NB4 (cell line): ENCODE results near the gene AIF1L.
"Not testable (repeated sequence)": the region's sequence is repeated elsewhere in the genome, so short reads cannot be mapped to it uniquely, and the experiment has no call there.

Experiments
- DNase-seq: peaks from one replicate; pipeline ENCODE4 v3.0.0; 2010; ENCODE audit warnings: low read depth
- H3K4me3 ChIP-seq: one replicate; pipeline ENCODE4 v1.5.1; 2011; ENCODE audit warnings: mild to moderate bottlenecking, low read depth, low read length, moderate library complexity
- CTCF ChIP-seq: IDR thresholded peaks from one replicate; pipeline ENCODE4 v1.5.1; 2012; ENCODE audit warnings: low read depth, low read length
- MAX ChIP-seq: IDR thresholded peaks from 2 replicates; pipeline ENCODE4 v1.6.1; 2011; ENCODE audit warnings: low read depth, low read length
- MYC ChIP-seq: IDR thresholded peaks from 2 replicates; pipeline ENCODE4 v1.6.1; 2011; ENCODE audit warnings: low read depth, low read length
- POLR2A ChIP-seq: IDR thresholded peaks from 2 replicates; pipeline ENCODE4 v1.6.1; 2011; ENCODE audit warnings: mild to moderate bottlenecking; ENCODE audit not compliant: insufficient read length; ENCODE audit errors: extremely low read depth

AIF1L gene

GRCh38 chr9:131148276-131148675 is 51.9 kb downstream of the AIF1L start:
- no peak for DNase-seq
- H3K4me3 ChIP-seq, result no peak overlapping the region
- no peak for TF ChIP-seq MAX
- TF ChIP-seq POLR2A, result no peak
- no peak for TF ChIP-seq MYC
- no peak for TF ChIP-seq CTCF

- no peak overlapping the region for H3K4me3 ChIP-seq
- TF ChIP-seq MYC, result no peak
- no peak for DNase-seq
These were observed 52.8 kb downstream of the AIF1L start for GRCh38 chr9:131148966-131149687.

GRCh38 chr9:131149688-131150053 is 53.3 kb downstream of the AIF1L start:
- no peak overlapping the region for H3K4me3 ChIP-seq
- no peak for DNase-seq
- TF ChIP-seq CTCF (no peak), MYC (no peak), MAX (no peak), POLR2A (no peak)

- H3K4me3 ChIP-seq, result no peak overlapping the region
- no peak for TF ChIP-seq MYC
- no peak for TF ChIP-seq CTCF
- no peak for TF ChIP-seq MAX
- no peak for TF ChIP-seq POLR2A
- no peak for DNase-seq
These were observed 57.3 kb downstream of the AIF1L start for GRCh38 chr9:131153595-131153994.

GRCh38 chr9:131158673-131159072 is 62.3 kb downstream of the AIF1L start:
- not testable (repeated sequence) for H3K4me3 ChIP-seq

GRCh38 chr9:131160416-131161112 is 64.2 kb downstream of the AIF1L start:
- H3K4me3 ChIP-seq, result no peak overlapping the region
- no peak for DNase-seq
- TF ChIP-seq MYC (no peak), CTCF (no peak), MAX (no peak), POLR2A (no peak)

More at GRCh38 chr9:131158673-131159072, 62.3 kb downstream of the AIF1L start:
- not testable (repeated sequence) for DNase-seq

- DNase-seq, result no peak
- TF ChIP-seq POLR2A, result no peak
- TF ChIP-seq MYC, result no peak
- TF ChIP-seq CTCF, result no peak
- no peak for TF ChIP-seq MAX
- H3K4me3 ChIP-seq, result no peak overlapping the region
These were observed 65.3 kb downstream of the AIF1L start for GRCh38 chr9:131161585-131161984.
